GM21723 (cell line): ENCODE results near the gene TAS2R1.
A peak's percentile ranks its signal among the peaks of the same experiment; 100 is the strongest.

Experiments used
- ATAC-seq: cut with Tn5 transposase; IDR thresholded peaks from one replicate; pipeline ENCODE4 v1.9.1; 2021; ENCODE audit warnings: mild to moderate bottlenecking, moderate library complexity; ENCODE audit not compliant: unreplicated experiment

Gene TAS2R1

GRCh38 chr5:9630251-9630650, at the start of gene TAS2R1:
TSS of gene TAS2R1 (minus strand) at chr5:9630351. CDS start at chr5:9630032, 319 bp downstream.
- no peak for ATAC-seq

- no peak for ATAC-seq
These were observed 40.2 kb upstream of the TAS2R1 start for GRCh38 chr5:9670371-9670770.

- no peak for ATAC-seq
These were observed 37.8 kb upstream of the TAS2R1 start for GRCh38 chr5:9667906-9668305.

- ATAC-seq: no peak
These were observed 33.7 kb upstream of the TAS2R1 start for GRCh38 chr5:9663891-9664290.

GRCh38 chr5:9661316-9662015, 31.3 kb upstream of the TAS2R1 start:
- ATAC-seq: no peak

GRCh38 chr5:9658706-9659105, 28.6 kb upstream of the TAS2R1 start:
- ATAC-seq: no peak

GRCh38 chr5:9657819-9658218, 27.7 kb upstream of the TAS2R1 start:
- ATAC-seq: no peak

- ATAC-seq: no peak
These were observed 25.5 kb upstream of the TAS2R1 start for GRCh38 chr5:9655641-9656040.

- no peak for ATAC-seq
These were observed 24.7 kb upstream of the TAS2R1 start for GRCh38 chr5:9654886-9655285.

- peak; percentile 94 for ATAC-seq
These were observed 23.7 kb upstream of the TAS2R1 start for GRCh38 chr5:9653811-9654210.

GRCh38 chr5:9653061-9653460, 22.9 kb upstream of the TAS2R1 start:
- no peak for ATAC-seq

GRCh38 chr5:9652295-9652694, 22.1 kb upstream of the TAS2R1 start:
- ATAC-seq: no peak

GRCh38 chr5:9646843-9647242, 16.7 kb upstream of the TAS2R1 start:
- ATAC-seq: no peak

- ATAC-seq: no peak
These were observed 14.5 kb upstream of the TAS2R1 start for GRCh38 chr5:9644630-9645029.

- no peak for ATAC-seq
These were observed 12.5 kb upstream of the TAS2R1 start for GRCh38 chr5:9642621-9643020.

- ATAC-seq: no peak
These were observed 11.7 kb upstream of the TAS2R1 start for GRCh38 chr5:9641806-9642355.

- no peak for ATAC-seq
These were observed 2.3 kb upstream of the TAS2R1 start for GRCh38 chr5:9632495-9632894.

GRCh38 chr5:9627541-9627940, 2.6 kb downstream of the TAS2R1 start:
- no peak for ATAC-seq

- no peak for ATAC-seq
These were observed 3.2 kb downstream of the TAS2R1 start for GRCh38 chr5:9626955-9627354.

- ATAC-seq: no peak
These were observed 4.4 kb downstream of the TAS2R1 start for GRCh38 chr5:9625731-9626130.

- no peak for ATAC-seq
These were observed 4.9 kb downstream of the TAS2R1 start for GRCh38 chr5:9625286-9625685.

GRCh38 chr5:9624196-9624947, 5.8 kb downstream of the TAS2R1 start:
- no peak for ATAC-seq
